Stimulated activated CD8-positive, alpha-beta memory T cell treated with anti-CD3 and anti-CD28 coated beads, Interleukin-7, amount 100 ng/mL, for 1 hour (primary cell): ENCODE measurements around the gene HDGFL3.

Experiments
- DNase-seq, 2 donors: peaks; one replicate each; pipeline ENCODE4 v3.0.0-alpha.2; 2020; ENCODE audit warnings: low read depth in 2 of 2

The HDGFL3 gene

GRCh38 chr15:83127547-83128150 lies 80.0 kb downstream of the HDGFL3 start:
- DNase-seq: no peak

DNA sequence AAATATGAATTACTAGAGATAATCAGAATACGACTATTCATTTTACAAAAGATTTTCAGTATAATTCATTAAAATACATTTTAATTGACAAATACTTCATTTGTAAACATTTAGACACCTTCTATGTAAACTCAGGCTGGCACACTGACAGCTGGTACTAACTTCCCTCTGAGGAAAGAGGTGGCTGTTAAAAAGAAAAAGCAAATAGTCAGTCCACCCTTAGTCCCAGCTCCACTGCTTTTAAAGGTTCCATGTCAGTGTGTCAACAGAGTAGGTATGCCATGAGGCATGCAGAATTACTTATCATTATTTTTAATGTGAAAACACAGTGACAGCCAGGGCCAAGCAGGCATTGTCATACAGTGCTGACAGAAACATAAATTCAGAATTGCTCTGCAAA lies 84.1 kb downstream of the HDGFL3 start:
- DNase-seq: no peak

DNA sequence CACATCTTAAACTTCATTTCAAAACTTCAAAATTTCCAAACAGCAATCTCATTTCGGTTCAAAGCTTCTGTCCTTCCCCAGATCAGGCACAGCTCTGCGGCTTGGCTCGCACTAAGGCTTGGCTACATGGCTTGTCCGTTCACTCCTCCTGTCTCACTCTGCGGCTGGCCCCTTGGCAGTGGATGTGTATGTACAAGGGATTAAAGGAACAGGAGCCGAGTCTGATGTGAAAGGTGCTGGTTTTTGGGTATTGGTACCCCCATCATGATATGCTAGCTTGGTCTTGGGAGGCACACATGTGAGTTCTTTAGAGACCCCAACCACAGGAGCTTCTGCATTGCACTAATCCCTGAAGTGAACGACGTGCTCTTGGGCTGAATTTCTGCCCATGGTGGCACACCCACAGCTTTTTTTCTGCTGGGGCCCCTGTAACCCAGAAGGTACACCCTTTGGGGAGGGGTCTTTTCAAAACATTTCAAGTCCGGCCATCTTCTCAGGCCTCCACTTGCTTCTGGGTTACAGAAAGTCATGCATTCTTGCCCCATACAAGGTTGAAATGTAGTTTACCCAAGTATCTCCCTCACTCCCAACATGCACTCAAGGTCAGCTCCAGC lies 87.5 kb downstream of the HDGFL3 start:
- no peak for DNase-seq

DNA sequence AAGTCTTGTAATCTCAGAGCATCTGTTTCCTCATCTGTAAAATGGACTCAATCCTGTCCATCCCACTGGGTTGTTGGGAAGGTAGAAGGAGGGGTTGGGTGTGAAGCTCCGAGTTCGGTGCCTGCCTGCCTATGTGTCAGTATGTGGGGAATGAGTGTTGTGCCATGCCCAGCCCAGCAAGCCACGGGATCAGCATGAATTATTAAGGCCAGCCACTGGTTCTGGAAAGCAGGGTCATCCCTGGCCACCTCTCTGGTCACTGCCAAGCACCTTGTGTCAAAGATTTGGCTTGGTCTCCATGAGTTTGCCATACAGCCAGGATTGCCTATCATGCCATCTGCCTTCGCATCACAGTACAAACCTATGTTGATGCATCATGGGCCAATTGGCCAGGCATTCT lies 88.7 kb downstream of the HDGFL3 start:
- DNase-seq: no peak

DNA sequence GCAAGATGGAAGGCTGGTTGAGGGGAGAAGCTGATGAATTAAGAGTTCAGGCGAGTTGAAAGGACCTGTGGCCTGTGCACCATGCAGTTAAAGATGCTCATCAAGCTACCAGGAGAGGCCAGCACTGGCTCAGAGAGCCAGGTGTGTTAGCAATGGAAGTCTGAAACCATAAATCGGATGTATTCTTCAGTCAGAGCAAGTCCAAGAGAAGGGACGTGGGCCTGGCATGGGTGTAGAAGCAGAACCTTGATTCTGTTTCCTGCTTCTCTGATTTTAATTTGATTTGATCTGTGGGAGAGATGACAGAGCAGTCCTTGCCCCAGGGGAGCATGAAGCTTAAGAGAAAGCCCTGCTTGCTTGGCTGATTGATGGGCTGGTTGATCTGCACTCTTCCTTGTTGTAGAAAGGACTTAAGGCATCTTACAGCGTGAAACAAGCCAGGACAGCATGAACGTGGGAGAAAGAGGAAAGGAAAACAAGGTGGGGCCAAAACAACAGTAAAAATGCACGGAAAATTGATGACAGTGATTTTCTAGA lies 89.3 kb downstream of the HDGFL3 start:
- DNase-seq: no peak

DNA sequence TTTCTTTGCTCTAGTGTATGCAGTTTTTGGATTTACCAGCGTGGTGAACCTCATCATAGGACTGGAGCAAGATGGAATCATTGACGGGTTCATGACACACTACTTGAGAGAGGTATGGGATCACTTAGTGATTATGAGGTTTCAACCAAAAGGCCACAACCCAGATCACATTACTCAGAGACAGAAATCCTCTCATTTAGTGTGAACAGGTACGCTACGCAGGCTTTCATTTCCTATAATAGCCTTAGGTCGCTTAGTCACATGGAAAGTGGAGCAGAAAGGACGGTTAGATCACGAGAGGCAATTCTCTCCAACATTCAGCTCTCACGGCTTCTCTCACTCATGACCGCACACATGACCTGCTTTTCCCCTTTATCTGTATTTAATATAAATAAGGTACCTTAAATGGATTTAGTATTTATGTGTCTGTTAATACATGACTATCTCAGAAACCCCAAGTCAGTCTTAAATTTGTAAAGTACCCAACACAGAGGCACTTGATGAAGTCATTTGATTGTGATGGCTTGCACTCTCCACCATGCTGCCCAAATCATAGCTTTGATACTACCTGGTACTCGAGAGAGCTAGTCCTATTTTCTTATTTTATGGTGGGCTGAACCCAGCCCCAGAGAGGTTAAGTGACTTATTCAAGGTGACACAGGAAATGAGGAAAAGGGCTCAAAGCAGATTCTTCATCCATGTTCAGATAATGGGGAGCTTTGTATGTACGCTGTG lies 91.6 kb downstream of the HDGFL3 start:
- DNase-seq: no peak

DNA sequence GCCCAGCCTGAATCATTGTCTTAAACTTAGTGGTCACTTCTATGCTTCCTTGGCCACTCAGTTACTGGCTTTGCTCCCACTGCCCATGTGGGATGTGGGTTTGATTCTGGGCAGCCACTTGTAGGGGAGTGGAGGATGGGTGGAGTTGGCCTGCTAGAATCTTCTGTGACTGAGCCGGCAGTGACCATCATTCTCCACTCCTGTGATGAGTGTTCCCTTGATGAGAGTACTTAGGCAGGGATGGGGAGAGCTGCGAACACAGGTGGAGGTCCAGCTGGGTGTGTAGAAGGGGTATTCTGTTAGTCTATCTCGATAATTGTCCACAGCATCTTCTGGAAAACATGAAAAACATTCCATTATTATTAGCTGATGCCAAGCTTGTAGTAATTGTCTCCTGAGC lies 92.2 kb downstream of the HDGFL3 start:
- no peak for DNase-seq

DNA sequence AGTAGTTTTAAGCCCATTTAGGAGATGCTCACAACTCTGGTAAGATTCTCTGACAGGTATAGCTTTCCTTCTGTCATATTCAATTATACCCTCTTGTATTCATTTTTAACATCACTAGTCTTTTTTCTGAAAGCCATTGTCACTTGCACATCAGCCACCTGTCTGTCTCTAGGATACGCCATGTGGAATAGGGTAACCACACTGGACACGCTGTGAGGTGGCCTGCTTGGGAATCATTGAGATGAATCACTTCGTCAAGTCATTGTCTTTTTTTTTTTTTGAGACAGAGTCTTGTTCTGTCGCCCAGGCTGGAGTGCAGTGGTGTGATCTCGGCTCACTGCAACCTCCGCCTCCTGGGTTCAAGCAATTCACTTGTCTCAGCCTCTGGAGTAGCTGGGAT lies 92.8 kb downstream of the HDGFL3 start:
- DNase-seq: no peak

DNA sequence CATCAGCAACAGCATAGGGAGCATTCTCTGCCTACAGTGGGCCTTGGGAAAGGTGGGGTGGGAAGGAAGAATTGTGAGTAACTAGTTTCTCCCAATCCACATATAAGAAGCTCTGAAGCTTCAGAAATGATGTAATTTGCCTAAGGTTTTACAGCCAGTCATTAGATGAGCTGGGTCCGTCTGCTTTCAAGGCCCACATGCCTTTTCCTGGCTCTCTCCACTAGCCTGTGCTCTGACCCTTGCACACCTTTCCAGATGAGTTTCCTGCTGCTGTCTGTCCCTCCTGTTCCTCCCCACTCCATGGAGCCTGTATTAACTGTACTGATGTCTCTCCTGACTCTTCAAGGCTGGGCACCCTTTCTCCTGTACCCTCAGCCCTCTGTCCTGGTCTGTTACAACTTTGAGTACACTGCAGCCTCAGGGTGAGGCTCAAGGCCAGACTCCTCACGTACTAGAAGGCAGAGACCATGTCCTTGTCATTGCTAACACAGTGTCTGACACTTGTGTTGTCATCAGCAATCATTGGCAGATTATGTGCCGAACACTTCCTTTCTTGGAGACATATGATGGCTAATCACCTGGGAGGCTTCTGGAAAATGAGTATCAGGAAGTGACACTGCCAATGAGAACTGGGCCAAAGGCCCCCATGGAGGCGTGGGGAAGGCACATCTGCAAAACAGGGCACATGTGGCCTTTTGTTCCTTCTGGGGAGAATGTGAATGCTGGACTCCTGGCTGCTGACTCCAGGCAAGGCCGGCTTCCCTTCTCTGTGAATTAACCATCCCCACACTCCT lies 93.5 kb downstream of the HDGFL3 start:
- no peak for DNase-seq

GRCh38 chr15:83112956-83113299 lies 94.7 kb downstream of the HDGFL3 start:
- DNase-seq: no peak

- no peak for DNase-seq
These were observed 95.2 kb downstream of the HDGFL3 start for GRCh38 chr15:83112233-83112955.

DNA sequence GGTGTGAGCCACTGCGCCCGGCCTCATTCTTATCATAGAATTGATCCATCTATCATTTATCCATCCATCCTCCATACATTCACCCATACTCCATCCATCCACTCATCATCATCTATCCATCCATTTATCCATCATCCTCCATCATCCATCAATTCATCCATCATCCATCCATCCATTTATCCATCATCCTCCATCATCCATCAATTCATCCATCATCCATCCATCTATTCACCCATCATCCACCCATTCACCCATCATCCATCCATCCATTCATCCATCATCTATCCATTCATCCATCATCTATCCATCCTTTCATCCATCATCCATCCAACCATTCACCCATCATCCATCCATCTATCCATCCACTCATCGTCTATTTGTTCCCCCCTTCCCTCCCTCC lies 96.5 kb downstream of the HDGFL3 start:
- no peak for DNase-seq

- no peak for DNase-seq
These were observed 97.2 kb downstream of the HDGFL3 start for GRCh38 chr15:83110381-83110780.

GRCh38 chr15:83109532-83109931 lies 98.1 kb downstream of the HDGFL3 start:
- DNase-seq: no peak

DNA sequence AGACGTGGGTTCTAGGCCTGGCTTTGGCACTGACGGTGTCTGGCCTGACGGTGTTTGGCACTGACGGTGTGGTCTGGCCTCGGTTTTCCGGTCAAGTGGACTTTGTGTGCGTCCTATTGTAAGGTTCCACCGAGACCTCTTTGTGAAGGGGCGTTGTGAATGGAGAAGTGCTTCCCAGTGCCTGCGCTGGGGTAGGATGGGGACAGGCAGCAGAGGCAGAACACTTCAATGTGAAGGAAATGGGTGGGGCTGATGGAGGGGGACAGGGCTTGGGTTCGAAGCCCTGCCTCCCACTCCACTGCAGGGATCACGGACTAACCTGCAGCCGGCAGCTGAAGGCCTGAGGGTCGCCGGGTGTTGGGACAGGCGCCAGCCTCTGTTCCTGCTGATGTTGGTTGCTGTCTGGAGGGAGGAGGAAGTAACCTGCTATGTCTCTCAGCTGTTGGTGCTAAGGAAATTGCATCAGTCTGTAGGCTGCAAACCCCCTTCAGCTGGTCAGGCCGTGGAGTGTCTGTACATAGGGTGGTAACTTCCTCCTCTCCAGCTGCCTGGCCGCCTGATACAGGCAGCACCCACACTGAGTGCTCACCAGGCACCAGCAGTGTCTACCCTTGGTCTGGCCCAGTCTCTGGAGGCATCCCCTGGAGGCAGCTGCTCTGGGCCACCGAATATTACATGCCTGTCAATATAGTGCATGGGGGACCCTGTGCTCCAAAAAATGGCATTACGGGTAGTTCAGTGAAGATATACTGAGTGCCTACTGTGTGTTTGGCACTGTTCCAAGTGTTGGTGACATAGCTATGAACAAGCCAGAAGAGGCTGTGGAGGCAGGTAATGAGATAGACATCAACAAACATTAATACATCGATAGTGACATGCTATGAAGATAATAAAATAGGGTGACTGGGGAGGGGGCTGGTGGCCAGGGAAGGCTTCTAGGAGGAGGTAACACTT lies 99.1 kb downstream of the HDGFL3 start:
- peak in 1 of 2 donors; percentile 9 for DNase-seq

DNA sequence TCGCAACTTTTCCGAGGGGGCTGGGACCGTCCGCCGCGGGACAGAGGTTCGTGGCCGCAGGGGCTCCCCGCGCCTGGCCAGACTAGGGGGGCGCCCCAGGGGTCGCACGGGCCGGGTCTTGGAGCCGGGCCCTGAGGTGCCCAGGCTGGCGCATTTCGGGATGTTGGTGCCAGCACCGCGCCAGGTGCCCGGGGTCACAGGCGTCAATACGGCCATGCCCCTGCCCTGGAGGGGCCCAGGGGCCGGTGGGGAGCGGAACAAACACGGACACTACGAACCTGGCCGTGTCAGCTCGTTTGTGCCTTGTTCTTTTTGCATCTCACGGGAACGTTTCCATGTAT lies 99.8 kb downstream of the HDGFL3 start:
- no peak for DNase-seq

DNA sequence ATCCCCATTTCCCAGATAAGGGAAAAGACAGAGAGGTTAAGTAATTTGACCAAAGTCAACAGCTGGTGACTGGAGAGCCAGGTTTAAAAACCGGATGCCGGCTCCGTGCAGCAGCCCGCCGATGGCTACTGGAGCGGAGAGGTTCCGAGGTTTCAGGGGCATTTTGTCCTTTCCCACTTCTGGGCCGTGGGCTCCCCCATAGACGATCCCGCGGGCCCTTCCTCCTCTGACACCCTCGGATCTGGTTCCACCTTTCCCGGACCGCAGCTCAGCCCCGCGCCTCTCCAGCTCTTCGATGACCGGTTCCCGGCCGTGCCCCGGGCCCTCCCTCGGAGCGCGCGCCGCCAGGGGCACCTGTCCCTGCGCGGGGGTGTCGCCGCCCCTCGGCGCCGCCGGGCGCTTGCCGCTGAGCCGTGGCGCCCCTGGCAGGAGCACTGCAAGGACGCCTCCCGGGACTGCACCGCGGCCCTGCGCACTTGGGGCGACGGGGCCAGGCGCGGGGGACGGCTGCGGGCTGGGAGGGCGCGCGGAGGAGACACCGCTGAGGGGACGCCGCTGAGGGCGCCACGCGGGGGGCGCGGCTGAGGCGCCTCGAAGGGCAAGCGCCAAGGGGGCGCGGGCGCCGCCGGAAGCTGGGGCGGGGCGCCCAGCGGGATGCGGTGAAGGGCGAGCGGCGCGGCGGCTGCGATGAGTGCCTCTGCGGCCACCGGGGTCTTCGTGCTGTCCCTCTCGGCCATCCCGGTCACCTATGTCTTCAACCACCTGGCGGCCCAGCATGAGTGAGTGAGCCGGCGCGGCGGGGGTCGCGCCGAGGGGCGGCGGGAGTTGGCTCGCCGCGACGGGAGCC lies 100.4 kb downstream of the HDGFL3 start, which contains the start of gene TM6SF1:
Gene TM6SF1 (plus strand): TSS at position 652 of the 847 bp plus-strand sequence. CDS start 36 bp downstream, at position 688.
- DNase-seq: no peak

GRCh38 chr15:83105440-83105839 lies 102.2 kb downstream of the HDGFL3 start:
- no peak for DNase-seq

GRCh38 chr15:83104141-83104540 lies 103.5 kb downstream of the HDGFL3 start:
- DNase-seq: no peak

DNA sequence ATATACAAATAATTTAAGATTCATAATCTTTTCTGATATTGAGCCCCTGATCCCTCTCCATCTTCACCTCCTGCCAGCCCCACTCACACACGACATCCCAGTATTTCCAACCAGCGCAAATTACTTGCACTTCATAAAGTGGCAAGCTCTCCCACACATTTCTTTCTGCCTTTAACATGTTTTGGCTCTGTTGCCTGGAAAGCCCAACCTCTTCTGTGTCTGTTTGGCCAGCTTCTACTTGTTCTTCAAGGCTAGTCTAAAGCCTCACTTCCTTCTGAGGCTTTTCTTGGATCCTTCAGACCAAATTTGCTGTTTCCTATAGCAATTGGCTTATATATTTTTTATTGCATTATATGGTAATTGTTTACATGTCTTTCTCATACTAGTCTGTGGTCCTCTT lies 105.3 kb downstream of the HDGFL3 start:
- no peak for DNase-seq
